HCT116 (cell line): Measurements from ENCODE around the gene AUTS2.

ENCODE experiments used
- EGR1 ChIP-seq: IDR thresholded peaks from 2 replicates; pipeline ENCODE4 v1.6.1; 2012; ENCODE audit warnings: low read depth
- EZH2 ChIP-seq: fragments of 200-600 bp; sonication (generic); IDR thresholded peaks from 2 replicates; pipeline ENCODE4 v1.6.1; 2017; ENCODE audit warnings: antibody characterized with exemption, mixed run types
- POLR2AphosphoS5 ChIP-seq: IDR thresholded peaks from 2 replicates; pipeline ENCODE4 v1.6.1; 2011; ENCODE audit warnings: mild to moderate bottlenecking, low read depth, low read length, moderate library complexity
- RAD21 ChIP-seq: IDR thresholded peaks from 2 replicates; pipeline ENCODE4 v1.6.1; 2012; ENCODE audit warnings: low read depth, mild to moderate bottlenecking
- SRF ChIP-seq: IDR thresholded peaks from 2 replicates; pipeline ENCODE4 v1.6.1; 2012; ENCODE audit warnings: low read depth
- TF ChIP-seq, protein P1 (sequence below), 3 experiments: fragments of 200-600 bp in 1 of 3; sonication (generic) in 1 of 3; IDR thresholded peaks in 2 of 3; conservative IDR thresholded peaks in 1 of 3; 2 replicates each; pipeline ENCODE4 v1.5.1; 2012 to 2017; ENCODE audit warnings: low read depth in 2 of 3, low read length in 2 of 3, antibody characterized with exemption in 1 of 3, borderline replicate concordance in 1 of 3, control low read depth in 1 of 3, mild to moderate bottlenecking in 1 of 3, mixed read lengths in 1 of 3, mixed run types in 1 of 3, moderate library complexity in 1 of 3; ENCODE audit not compliant: insufficient read depth in 1 of 3

DNA sequence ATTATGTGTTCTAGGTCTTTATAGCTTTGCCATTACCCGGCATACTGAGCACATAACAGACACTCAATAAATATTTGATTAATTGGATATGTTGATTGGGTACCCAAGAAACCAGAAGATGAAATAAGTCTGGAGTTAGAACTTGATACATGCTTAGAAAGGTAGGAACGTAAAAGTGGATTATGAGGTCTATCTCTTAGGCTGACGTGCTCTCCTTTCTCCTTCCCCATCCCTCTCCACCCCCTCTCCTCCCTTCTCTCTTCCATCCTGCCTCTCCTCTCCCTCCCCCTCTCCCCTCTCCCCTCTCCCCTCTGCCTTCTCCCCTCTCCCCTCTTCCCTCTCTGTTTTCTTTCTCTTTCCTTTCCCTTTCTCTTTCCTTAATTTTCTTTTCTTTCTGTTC is 34.0 kb downstream of the AUTS2 start:
- no peak for TF ChIP-seq RAD21
- TF ChIP-seq POLR2AphosphoS5: no peak
- TF ChIP-seq, protein P1, sequence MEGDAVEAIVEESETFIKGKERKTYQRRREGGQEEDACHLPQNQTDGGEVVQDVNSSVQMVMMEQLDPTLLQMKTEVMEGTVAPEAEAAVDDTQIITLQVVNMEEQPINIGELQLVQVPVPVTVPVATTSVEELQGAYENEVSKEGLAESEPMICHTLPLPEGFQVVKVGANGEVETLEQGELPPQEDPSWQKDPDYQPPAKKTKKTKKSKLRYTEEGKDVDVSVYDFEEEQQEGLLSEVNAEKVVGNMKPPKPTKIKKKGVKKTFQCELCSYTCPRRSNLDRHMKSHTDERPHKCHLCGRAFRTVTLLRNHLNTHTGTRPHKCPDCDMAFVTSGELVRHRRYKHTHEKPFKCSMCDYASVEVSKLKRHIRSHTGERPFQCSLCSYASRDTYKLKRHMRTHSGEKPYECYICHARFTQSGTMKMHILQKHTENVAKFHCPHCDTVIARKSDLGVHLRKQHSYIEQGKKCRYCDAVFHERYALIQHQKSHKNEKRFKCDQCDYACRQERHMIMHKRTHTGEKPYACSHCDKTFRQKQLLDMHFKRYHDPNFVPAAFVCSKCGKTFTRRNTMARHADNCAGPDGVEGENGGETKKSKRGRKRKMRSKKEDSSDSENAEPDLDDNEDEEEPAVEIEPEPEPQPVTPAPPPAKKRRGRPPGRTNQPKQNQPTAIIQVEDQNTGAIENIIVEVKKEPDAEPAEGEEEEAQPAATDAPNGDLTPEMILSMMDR (IDR thresholded peaks at IDR 0.05 in 2 of 3, conservative IDR thresholded peaks at IDR 0.05 in 1 of 3; ENCODE audit: borderline replicate concordance in 1 of 3, insufficient read depth in 1 of 3, low read depth in 2 of 3, low read length in 2 of 3): no peak
- no peak for TF ChIP-seq EGR1
- no peak for TF ChIP-seq SRF
- TF ChIP-seq EZH2: no peak
